Adrenal gland (tissue), 5 donors: ENCODE measurements around the gene CFLAR.

Experiments used
- CTCF ChIP-seq, 6 experiments: fragments of 450-650 bp in 4 of 6; fragments of 200-600 bp in 2 of 6; sonication (generic) in 1 of 6; IDR thresholded peaks; 1 replicate in 5 of 6; 2 replicates in 1 of 6; pipeline versions ENCODE4 v1.5.1 to v1.8.0; 2016 to 2021; ENCODE audit warnings: antibody characterized with exemption in 6 of 6, mild to moderate bottlenecking in 2 of 6, moderate library complexity in 1 of 6
- POLR2A ChIP-seq, 2 donors: fragments of 450-650 bp; IDR thresholded peaks; one replicate each; pipeline ENCODE4 v1.6.1; 2017; ENCODE audit warnings: antibody characterized with exemption in 2 of 2, mild to moderate bottlenecking in 2 of 2, moderate library complexity in 1 of 2
- donor health status: DM: no; HTN: no; CAD: no.

- peak in 5 of 6 experiments; percentile 36 to 54 (median 42) for TF ChIP-seq CTCF (IDR thresholded peaks at IDR 0.05)
- TF ChIP-seq POLR2A (IDR thresholded peaks at IDR 0.05) = peak; percentile 13 to 36
Observed at GRCh38 chr2:201182650-201183364, 66.8 kb downstream of the CFLAR start, which contains the start of gene CASP10.
